GM12873 (cell line): Measurements from ENCODE around the gene RPTOR.

Experiments used
- TF ChIP-seq, protein P1 (sequence below): IDR thresholded peaks from 2 replicates; pipeline ENCODE4 v1.5.1; 2012; ENCODE audit warnings: low read depth, mild to moderate bottlenecking, moderate library complexity, low read length, control low read depth; ENCODE audit not compliant: insufficient read depth; ENCODE audit errors: missing control alignments

RPTOR gene

DNA sequence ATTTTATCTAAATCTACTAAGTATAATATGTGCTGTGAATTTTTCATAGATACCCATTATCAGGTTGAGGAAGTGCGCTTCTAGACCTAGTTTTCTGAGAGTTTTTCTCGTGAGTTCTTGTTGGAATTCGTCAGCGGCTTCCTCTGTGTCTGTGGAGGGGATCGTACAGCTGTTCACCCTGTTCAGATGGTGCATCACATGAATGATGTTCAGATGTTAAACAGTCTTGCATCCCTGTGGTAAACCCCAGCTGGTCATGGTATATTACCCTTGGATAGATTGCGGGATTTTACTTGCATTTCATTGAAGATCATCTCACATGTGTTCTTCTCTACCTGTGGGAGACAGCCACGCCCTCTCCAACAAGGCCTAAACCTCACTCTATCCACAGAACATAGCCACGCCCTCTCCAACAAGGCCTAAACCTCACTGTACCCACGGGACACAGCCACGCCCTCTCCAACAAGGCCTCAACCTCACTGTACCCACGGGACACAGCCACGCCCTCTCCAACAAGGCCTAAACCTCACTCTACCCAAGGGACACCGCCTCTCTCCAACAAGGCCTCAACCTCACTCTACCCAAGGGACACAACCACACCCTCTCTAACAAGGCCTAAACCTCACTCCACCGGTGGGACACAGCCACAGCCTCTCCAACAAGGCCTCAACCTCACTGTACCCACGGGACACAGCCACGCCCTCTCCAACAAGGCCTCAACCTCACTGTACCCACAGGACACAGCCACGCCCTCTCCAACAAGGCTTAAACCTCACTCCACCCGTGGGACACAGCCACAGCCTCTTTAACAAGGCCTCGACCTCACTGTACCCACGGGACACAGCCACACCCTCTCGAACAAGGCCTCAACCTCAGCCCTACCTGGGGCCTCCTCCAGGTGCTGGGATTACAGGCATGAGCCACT lies 266.8 kb downstream of the RPTOR start:
- TF ChIP-seq, protein P1, sequence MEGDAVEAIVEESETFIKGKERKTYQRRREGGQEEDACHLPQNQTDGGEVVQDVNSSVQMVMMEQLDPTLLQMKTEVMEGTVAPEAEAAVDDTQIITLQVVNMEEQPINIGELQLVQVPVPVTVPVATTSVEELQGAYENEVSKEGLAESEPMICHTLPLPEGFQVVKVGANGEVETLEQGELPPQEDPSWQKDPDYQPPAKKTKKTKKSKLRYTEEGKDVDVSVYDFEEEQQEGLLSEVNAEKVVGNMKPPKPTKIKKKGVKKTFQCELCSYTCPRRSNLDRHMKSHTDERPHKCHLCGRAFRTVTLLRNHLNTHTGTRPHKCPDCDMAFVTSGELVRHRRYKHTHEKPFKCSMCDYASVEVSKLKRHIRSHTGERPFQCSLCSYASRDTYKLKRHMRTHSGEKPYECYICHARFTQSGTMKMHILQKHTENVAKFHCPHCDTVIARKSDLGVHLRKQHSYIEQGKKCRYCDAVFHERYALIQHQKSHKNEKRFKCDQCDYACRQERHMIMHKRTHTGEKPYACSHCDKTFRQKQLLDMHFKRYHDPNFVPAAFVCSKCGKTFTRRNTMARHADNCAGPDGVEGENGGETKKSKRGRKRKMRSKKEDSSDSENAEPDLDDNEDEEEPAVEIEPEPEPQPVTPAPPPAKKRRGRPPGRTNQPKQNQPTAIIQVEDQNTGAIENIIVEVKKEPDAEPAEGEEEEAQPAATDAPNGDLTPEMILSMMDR: no peak

DNA sequence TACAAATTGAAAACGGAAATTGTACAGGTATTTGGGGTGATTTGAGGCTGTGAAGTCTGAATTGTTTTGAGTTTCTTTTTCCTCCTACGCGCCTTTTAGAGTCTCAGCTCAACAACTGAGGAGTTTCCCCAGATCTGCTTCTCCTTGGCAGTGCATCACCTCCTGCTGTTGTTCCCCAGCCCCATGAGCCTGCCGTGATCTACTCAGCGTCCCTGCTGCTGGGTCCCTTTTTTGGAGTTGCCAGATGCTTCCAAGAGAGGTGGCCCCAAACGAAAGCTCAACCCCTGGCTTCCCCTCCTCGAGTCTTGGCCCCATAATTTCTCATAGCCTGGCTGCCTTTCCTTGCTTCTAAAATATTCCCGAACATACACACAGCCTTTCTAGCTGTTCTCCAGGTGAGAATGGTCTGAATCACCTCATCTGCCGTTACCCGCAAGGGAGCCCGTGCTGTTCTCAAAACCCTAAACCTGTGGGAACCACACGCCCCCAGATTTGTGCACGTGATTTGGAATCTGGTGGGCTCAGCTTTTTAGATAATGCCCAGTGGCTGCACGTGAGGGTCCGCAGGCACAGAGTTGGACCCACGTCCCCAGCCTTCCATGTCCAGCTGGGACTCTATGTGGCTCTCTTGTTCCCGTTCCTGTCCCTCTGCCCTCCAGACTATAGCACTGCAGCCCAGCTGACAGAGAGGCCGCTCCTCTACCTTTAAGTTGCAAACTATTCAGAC lies 267.9 kb downstream of the RPTOR start:
- TF ChIP-seq, protein P1: no peak

DNA sequence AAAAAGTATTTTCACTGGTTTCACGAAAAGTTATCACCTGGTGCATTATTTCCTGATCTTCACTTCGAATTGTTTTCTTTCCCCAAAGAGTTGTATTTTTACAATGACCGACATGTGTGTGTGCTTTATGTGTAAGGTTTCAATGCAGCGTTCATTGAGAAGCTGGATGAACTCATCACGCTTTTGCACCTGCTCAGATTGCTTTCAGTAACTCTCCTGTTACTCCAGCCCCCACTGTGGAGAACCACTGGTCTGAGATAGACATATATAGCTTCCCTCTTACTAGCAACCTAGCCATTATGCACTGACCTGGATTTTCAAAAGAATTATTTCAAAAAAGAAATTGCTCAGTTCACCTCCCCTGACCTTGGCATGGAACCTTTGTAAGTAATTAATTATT lies 268.7 kb downstream of the RPTOR start:
- TF ChIP-seq, protein P1: no peak

- TF ChIP-seq, protein P1: no peak
Measured at GRCh38 chr17:80814491-80814890, 269.9 kb downstream of the RPTOR start.

DNA sequence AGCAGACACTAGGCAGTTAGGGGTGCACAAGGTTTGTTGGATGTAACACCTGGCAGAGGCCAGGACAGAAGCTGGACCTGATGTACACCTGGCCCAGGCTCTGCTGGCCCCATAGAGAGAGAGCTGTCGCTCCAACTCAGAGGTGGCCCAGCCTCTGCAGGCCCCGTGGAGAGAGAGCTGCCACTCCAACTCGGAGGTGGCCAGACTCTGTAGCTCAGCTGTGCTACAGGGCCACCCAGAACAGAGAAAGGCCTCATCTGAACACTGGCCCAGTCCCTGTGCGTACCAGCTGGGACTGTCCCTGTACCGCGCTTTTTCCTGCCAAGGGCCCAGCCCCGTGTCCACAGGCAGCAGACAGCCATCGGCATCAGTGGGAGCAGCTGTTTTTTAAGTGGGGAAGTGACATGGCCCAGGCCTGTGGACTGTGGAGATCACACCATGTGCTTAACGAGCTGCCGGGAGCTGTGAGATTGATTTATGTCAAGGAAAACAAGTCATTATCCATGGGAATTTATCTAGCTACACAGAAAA lies 270.6 kb downstream of the RPTOR start:
- TF ChIP-seq, protein P1: no peak

DNA sequence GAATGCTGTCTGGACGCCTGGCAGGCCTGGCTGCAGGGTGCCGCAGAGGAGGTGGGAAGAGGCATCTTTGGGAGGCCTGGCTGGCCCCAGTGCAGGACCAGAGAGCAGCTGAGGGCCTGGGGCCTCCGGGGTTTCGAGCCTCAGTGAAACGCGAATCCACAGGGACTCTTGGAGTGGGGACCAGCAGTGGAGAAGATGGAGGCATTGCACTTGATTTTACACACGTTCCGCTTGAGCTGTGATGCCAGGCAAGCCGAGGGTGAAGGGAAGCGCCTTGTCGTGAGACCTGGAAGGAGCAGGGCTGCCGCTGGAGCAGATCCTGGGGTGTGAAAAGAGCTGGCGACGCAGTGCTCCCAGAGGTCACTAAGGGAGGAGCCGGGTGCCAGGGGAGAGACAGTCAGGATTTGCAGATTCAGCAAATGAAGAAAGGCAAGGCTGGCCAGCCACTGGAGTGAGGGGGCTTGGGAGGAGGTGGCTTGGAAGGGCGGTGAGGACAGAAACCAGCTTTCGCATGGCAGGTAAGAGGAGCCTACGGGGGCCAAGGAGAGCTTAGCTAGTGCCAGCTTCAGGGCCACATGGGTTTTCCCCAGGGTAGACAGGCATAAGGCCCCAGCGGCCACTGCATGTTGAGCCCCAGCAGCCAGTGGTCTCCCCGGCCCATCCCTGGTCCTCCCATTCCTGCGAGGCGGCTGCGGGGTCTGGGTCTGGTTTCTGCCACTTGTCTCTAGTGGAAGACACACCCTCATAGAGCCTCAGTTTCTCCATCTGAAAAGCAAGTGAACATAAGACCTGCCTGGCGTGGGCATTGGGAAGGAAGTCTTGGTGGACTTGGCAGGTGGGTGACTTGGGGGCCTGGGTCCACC lies 271.8 kb downstream of the RPTOR start:
- TF ChIP-seq, protein P1: no peak
